ENCODE data around the gene GSKIP. TPM values are rescaled to one million over a fixed set of nuclear protein-coding genes. Genes with fewer than 3 reads are reported as not detected.
A peak's percentile ranks its signal among the peaks of the same experiment; 100 is the strongest.

Gene GSKIP
- total RNA-seq, 1 experiment from 2014 or later, result 23.0 TPM

DNA sequence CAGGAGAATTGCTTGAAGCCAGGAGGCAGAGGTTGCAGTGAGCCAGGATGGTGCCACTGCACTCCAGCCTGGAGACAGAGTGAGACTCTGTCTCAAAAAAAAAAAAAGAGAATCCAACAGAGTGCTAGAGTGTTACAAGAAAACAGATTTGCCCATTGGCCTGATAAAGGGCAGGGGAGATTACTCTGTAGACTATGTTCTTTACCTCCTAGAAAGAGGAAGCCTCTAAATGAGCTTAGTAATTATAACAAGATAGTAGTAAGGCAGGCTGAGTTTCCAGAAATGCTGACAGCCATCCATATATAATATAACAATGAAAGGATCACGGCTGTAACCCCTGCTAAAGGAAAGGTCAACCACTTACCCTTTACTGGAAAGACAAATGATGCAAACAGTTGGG is 53.0 kb downstream of the GSKIP start:
- DNase-seq (ENCODE audit: low read depth), result no peak

DNA sequence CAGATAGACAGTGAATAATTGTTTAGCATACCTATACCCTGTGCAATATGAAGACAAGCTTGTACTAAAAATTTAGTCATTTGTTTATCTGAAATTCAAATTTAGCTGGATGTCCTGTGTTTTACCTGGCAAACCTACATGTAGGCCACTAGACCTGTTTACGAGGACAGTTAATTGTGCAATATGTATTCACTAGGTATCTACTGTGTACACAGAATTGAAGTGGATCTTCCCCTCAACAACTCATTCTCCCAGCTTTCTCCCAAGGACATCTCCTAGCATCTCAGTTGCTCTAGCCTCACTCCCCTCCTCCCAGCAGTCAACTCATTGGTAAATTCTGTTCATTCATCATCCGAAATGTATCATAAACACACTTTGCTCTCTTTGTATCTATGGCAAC is 53.9 kb downstream of the GSKIP start:
- no peak for DNase-seq (ENCODE audit: low read depth)

DNA sequence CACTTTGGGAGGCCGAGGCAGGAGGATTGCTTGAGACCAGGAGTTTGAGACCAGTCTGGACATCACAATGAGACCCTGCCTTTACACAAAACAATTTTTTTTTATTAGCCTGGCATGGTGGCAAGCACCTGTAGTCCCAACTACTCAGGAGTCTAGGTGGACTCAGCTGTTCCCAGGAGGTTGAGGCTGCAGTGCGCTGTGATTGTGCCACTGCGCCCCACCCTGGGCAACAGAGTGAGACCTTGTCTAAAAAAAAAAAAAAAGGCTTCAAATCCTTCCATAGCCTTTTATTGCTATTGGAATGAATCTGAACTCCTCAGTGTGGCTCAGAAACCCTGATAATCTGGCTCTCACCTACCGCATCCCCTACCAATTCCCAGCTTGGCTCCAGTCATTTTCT is 54.7 kb downstream of the GSKIP start:
- no peak for DNase-seq (ENCODE audit: low read depth)

DNA sequence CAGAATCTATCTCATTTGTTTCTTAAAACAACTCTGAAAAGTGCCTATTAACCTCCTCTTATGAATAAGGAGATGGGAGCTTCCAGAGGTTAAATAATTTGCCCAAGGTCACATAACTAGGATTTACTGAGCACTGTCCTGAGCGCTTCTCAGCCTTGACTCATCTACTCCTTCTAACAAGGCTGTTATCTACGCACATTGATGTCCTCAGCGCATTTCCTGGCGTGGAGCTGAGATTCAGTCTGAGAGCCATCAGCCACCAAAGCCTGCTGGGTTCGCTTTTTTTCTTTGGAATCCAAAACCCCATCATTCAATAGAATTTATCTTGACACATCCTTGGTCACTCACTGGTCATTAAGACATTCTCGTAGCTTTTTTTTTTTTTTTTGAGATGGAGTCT is 57.9 kb downstream of the GSKIP start:
- no peak for DNase-seq (ENCODE audit: low read depth)

DNA sequence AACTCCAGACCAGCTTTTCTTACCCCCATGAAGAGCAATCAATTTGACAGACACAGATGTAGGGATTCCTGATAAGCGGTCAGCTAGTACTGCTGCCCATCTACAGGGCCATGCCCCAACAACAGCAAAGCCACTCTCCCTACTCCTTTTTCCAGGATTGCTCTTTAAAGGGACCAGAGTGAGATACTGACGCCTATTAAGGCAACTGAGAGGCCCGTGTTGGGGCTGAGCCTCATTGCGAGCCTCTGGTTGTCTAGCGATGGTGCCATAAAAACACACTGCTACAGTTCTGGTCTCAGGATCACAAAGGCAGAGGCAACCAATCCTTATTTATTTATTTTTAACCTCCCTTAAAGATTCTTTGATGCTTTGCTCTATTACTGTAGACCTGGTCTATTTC is 59.7 kb downstream of the GSKIP start:
- no peak for DNase-seq (ENCODE audit: low read depth)

DNA sequence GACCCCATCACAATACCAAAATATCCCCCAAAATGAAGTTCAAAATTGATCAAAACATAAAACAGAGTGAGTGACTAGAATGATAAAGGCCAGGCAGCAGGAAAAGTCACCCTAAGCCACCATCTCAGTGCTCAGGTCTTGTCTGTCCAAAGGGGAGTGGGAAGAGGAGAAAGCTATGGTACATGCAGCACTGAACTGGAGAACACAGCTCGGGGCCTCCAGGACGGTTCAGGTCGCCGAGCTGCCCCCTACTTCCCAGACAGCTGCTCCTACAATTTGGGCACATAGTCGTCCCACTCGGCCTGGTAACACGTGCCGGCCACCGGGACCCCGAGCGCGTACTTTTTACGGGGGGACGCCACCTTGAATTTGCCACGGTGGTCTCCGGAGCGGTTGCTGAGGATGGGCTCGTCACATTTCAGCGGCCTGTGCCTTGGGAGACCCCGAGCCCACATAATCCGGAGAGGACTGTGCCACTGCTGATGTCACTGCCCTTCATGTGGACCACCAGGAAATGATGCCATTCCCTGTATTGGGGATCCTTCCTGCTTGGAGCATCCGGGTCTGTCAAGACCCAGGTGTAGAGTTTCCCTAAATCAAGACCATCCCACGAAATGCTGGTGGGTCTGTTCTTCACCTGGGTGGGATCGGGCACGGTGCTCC is 60.3 kb downstream of the GSKIP start:
- no peak for DNase-seq (ENCODE audit: low read depth)

DNA sequence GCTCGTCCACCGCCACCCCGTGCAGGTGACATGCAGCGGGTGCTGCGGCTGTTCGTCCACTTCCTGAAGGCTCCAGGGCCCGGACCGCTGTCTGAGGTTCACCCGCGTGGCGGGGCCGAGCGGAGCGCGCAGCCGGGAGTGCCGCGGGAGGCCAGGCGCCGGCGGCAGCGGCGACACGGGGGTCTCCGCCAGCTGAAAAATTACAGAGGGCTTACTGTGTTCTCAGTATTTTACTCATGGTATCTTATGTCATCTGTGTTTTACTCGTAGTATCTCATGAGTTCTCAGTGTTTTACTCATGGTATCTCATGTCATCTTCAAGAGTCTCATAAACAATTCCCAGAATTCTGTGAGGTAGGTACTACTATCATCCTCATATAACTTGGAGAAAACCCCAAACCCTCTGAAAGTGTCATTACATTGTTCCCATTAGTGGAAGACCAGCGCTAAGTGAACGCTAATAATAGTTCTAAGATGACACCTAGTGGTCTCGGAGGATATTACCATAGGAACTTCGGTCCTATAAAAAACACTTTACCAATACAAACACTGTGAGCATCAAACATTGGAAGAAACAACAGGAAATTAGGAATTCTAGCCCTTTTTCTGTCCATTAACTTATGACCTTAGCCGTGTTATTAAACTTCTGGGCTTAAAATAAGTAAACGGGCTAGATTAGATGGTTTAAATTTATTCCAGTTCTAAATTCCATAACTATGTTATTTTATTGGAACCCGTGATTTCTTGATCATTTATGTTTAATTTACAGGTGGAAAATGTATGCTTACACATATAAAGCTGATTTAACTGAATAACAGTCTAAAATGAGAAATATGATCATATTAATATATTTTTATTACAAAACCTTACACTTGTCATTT is 61.0 kb downstream of the GSKIP start:
- peak; percentile 67 for DNase-seq (ENCODE audit: low read depth)

DNA sequence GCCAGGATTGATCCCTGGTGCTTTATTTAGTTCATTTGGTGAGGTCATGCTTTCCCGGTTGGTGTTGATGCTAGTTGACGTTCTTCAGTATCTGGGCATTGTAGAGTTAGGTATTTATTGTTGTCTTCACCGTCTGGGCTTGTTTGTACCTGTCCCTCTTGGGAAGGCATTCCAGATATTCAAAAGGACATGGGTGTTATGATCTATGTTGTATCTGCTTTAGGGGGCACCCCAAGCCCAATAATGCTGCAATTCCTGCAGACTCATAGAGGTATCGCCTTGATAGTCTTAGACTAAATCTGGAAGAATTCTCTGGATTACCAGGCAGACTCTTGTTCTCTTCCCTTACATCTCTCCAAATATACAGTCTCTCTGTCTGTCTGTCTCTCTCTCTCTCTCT is 70.7 kb downstream of the GSKIP start:
- DNase-seq (ENCODE audit: low read depth), result no peak

Other genes starting within 250 kb of the GSKIP start
- gene BDKRB2, start 158.7 kb upstream of the GSKIP start, total RNA-seq (2014; rRNA removed; shearing (Covaris generic)), result 2.6 and 3.8 TPM in 2 replicates
- 0.10 and 1.7 TPM in 2 replicates for gene BDKRB1, start 107.3 kb upstream of the GSKIP start, total RNA-seq (2014; rRNA removed; shearing (Covaris generic))
- gene ATG2B, start 185 bp upstream of the GSKIP start, total RNA-seq (2014; rRNA removed; shearing (Covaris generic)), result 3.3 and 7.6 TPM in 2 replicates
- gene AK7, start 28.6 kb downstream of the GSKIP start, total RNA-seq (2014; rRNA removed; shearing (Covaris generic)), result 0.05 and 1.4 TPM in 2 replicates
- gene PAPOLA, start 138.9 kb downstream of the GSKIP start, total RNA-seq (2014; rRNA removed; shearing (Covaris generic)), result 56.7 and 62.4 TPM in 2 replicates

Measured in M059J (cell line).